ENCODE data around the gene BPGM. TPM values are rescaled to one million over a fixed set of nuclear protein-coding genes. Genes with fewer than 3 reads are reported as not detected.

The BPGM gene
- total RNA-seq, 1 experiment from 2014 or later: 32.5 TPM

DNA sequence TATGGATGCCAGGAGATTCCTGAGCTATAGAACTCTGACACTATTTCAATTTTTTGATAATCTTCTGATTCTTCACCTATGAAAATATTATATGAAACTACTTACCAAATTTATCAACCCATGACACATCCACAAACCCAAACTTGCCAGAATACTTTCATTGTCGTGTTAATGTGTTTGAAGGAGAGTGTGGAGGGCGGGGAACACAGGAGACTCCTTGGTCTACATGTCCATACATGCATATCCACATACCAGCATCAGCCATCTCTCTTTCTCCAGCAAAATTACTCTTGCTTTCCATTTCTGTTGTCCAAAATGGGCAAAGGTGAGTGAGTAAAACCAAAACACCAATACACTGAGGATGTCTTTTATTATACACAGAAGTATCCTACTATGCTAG lies 23.5 kb upstream of the BPGM start:
- TF ChIP-seq, protein P1, sequence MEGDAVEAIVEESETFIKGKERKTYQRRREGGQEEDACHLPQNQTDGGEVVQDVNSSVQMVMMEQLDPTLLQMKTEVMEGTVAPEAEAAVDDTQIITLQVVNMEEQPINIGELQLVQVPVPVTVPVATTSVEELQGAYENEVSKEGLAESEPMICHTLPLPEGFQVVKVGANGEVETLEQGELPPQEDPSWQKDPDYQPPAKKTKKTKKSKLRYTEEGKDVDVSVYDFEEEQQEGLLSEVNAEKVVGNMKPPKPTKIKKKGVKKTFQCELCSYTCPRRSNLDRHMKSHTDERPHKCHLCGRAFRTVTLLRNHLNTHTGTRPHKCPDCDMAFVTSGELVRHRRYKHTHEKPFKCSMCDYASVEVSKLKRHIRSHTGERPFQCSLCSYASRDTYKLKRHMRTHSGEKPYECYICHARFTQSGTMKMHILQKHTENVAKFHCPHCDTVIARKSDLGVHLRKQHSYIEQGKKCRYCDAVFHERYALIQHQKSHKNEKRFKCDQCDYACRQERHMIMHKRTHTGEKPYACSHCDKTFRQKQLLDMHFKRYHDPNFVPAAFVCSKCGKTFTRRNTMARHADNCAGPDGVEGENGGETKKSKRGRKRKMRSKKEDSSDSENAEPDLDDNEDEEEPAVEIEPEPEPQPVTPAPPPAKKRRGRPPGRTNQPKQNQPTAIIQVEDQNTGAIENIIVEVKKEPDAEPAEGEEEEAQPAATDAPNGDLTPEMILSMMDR (IDR thresholded peaks at IDR 0.05; ENCODE audit: unreplicated experiment): no peak
- no TSS peak for BruUV-seq (replicated peaks)
- DNase-seq: no peak
- Mint-ChIP-seq H3K9me3 (ENCODE audit: low read depth, unreplicated experiment) (no peaks in the 10 kb centered on the region), H3K4me1 (ENCODE audit: low read depth, unreplicated experiment) (no peaks in the 10 kb centered on the region), H3K27me3 (ENCODE audit: unreplicated experiment) (peaks cover 64% of the 10 kb centered on the region), H3K27ac (ENCODE audit: unreplicated experiment) (no peak overlapping the region), H3K36me3 (ENCODE audit: insufficient read depth, unreplicated experiment) (no peaks in the 10 kb centered on the region), H3K4me3 (ENCODE audit: low read depth, unreplicated experiment) (no peak overlapping the region)
- intact Hi-C loops (cut with micrococcal nuclease; ENCODE audit: unreplicated experiment): no loop called here
- CTCF ChIA-PET: no interaction called here

DNA sequence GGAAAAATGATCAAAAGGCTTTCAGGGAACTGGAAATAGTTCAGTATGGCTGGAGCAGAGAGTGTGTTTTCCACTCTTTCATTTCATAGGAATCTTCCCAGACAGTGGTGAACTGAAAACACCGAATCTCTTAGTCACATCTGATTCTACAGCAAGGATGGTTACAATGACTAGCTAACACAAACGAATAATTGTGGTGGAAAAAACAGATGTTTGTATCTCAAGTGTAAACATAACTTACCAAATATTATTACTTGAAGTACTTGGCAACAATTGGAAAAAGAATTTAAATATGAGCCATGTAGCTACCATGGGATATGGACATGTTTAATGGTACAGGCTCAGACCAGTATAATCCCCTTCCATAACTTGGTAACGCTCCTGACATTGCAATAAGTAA lies 21.1 kb upstream of the BPGM start:
- H3K36me3 Mint-ChIP-seq (ENCODE audit: insufficient read depth, unreplicated experiment): no peaks in the 10 kb centered on the region
- BruUV-seq (replicated peaks): no TSS peak
- no peak overlapping the region for H3K27ac Mint-ChIP-seq (ENCODE audit: unreplicated experiment)
- H3K4me1 Mint-ChIP-seq (ENCODE audit: low read depth, unreplicated experiment): no peaks in the 10 kb centered on the region
- intact Hi-C loops (cut with micrococcal nuclease; ENCODE audit: unreplicated experiment): no loop called here
- TF ChIP-seq, protein P1 (IDR thresholded peaks at IDR 0.05; ENCODE audit: unreplicated experiment): no peak
- no peaks in the 10 kb centered on the region for H3K9me3 Mint-ChIP-seq (ENCODE audit: low read depth, unreplicated experiment)
- DNase-seq: no peak
- CTCF ChIA-PET: no interaction called here
- H3K4me3 Mint-ChIP-seq (ENCODE audit: low read depth, unreplicated experiment): no peak overlapping the region
- peaks cover 55% of the 10 kb centered on the region for H3K27me3 Mint-ChIP-seq (ENCODE audit: unreplicated experiment)

DNA sequence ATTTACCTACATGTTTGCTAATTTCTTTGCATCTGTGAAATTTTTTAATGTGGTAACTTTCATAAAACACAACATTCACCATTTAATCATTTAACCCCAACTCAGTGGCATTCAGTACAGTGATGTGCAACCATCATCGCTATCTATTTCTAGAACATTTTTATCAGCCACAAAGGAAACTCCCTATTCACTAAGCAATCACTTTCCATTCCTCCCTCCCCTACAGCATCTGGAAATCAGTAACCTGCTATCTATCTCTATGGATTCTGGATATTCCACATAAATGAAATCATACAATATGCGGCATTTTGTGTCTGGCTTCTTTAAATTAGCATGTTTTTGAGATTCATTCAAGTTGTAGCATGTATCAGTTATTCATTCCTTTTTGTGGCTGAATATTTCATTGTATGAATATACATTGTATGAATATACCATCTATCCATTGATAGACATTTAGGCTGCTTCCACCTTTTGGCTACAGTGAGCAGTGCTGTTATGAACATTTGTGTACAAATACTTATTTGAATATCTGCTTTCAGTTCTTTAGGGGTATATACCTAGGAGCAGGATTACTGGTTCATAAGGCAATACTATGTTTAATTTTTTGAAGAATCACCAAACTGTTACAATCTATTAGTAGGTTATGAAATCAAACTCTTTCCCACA lies 19.4 kb upstream of the BPGM start:
- peaks cover 43% of the 10 kb centered on the region for H3K27me3 Mint-ChIP-seq (ENCODE audit: unreplicated experiment)
- H3K4me3 Mint-ChIP-seq (ENCODE audit: low read depth, unreplicated experiment): no peak overlapping the region
- CTCF ChIA-PET: no interaction called here

DNA sequence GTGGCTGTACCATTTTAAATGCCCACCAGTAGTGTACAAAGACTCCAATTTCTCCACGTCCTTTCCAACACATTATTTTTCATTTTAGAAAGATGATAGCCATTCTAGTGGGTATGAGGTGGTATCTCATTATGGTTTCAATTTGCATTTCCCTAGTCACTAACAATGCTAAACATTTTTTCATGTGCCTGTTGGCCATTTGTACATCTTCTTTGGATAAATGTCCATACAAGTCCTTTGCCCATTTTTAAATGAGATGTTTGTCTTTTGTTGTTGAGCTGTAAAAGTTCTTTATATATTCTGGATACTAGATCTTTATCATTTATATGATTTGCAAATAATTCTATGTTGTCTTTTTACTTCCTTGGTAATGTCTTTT lies 18.9 kb upstream of the BPGM start:
- BruUV-seq (replicated peaks): no TSS peak
- H3K4me3 Mint-ChIP-seq (ENCODE audit: low read depth, unreplicated experiment): no peak overlapping the region
- no peak for DNase-seq
- H3K27ac Mint-ChIP-seq (ENCODE audit: unreplicated experiment): no peak overlapping the region
- H3K27me3 Mint-ChIP-seq (ENCODE audit: unreplicated experiment): peaks cover 37% of the 10 kb centered on the region
- CTCF ChIA-PET: no interaction called here
- no peaks in the 10 kb centered on the region for H3K4me1 Mint-ChIP-seq (ENCODE audit: low read depth, unreplicated experiment)
- intact Hi-C loops (cut with micrococcal nuclease; ENCODE audit: unreplicated experiment): no loop called here
- TF ChIP-seq, protein P1 (IDR thresholded peaks at IDR 0.05; ENCODE audit: unreplicated experiment): no peak
- no peaks in the 10 kb centered on the region for H3K36me3 Mint-ChIP-seq (ENCODE audit: insufficient read depth, unreplicated experiment)
- no peaks in the 10 kb centered on the region for H3K9me3 Mint-ChIP-seq (ENCODE audit: low read depth, unreplicated experiment)

More for the DNA sequence above, 19.4 kb upstream of the BPGM start:
- no peaks in the 10 kb centered on the region for H3K9me3 Mint-ChIP-seq (ENCODE audit: low read depth, unreplicated experiment)
- TF ChIP-seq, protein P1 (IDR thresholded peaks at IDR 0.05; ENCODE audit: unreplicated experiment): no peak
- intact Hi-C loops (cut with micrococcal nuclease; ENCODE audit: unreplicated experiment): no loop called here
- BruUV-seq (replicated peaks): no TSS peak
- no peaks in the 10 kb centered on the region for H3K36me3 Mint-ChIP-seq (ENCODE audit: insufficient read depth, unreplicated experiment)
- H3K27ac Mint-ChIP-seq (ENCODE audit: unreplicated experiment): no peak overlapping the region
- no peaks in the 10 kb centered on the region for H3K4me1 Mint-ChIP-seq (ENCODE audit: low read depth, unreplicated experiment)
- DNase-seq: no peak

Data from Calu3 (cell line).